ENCODE results near the gene DNAJC27.

DNAJC27 gene

GRCh38 chr2:24925815-24926214 lies 45.9 kb downstream of the DNAJC27 start:
- H3K27me3 ChIP-seq (ENCODE audit: insufficient read depth, low read length), result no peaks in the 10 kb centered on the region
- no peak overlapping the region for H4K12ac ChIP-seq (ENCODE audit: low read depth, low read length)
- H3K4me3 ChIP-seq (ENCODE audit: low read depth, low read length), result no peak overlapping the region
- H2BK120ac ChIP-seq (ENCODE audit: insufficient read depth, low read length, poor library complexity), result no peak overlapping the region
- no peaks in the 10 kb centered on the region for H3K79me1 ChIP-seq (ENCODE audit: low read length)
- no peaks in the 10 kb centered on the region for H3K36me3 ChIP-seq (ENCODE audit: control insufficient read depth in 1 of 2, insufficient read depth in 2 of 2, low read length in 2 of 2)
- no peak overlapping the region for H3K4ac ChIP-seq (ENCODE audit: low read depth, low read length)
- H2BK5ac ChIP-seq (ENCODE audit: low read depth, low read length, poor library complexity), result no peak overlapping the region
- H3K9ac ChIP-seq (ENCODE audit: low read length), result no peak overlapping the region
- no peaks in the 10 kb centered on the region for H3K4me1 ChIP-seq (ENCODE audit: control insufficient read depth in 1 of 2, insufficient read depth in 2 of 2, low read length in 2 of 2)
- H3K14ac ChIP-seq (ENCODE audit: low read length), result no peak overlapping the region
- no peak overlapping the region for H3K23ac ChIP-seq (ENCODE audit: low read length)
- H4K8ac ChIP-seq (ENCODE audit: low read depth, low read length), result no peak overlapping the region
- no peak overlapping the region for H3K27ac ChIP-seq (ENCODE audit: low read depth, low read length)
- no peak overlapping the region for H3K18ac ChIP-seq (ENCODE audit: low read length)
- H2AFZ ChIP-seq (ENCODE audit: insufficient read depth, low read length, poor library complexity), result no peak overlapping the region
- H4K91ac ChIP-seq (ENCODE audit: low read depth, low read length), result no peak overlapping the region
- WGBS (ENCODE audit: extremely low coverage, insufficient coverage, insufficient read length), result 100% methylated on average over 1 of the region's 10 CpGs
- no peak overlapping the region for H2BK12ac ChIP-seq (ENCODE audit: low read length)
- H3K79me2 ChIP-seq (ENCODE audit: control insufficient read depth, insufficient read depth, low read length, poor library complexity), result no peaks in the 10 kb centered on the region
- H3K4me2 ChIP-seq (ENCODE audit: low read length), result no peak overlapping the region
- DNase-seq, result no peak
- H3K9me3 ChIP-seq (ENCODE audit: insufficient read depth, low read depth, low read length), result no peaks in the 10 kb centered on the region
- no peak overlapping the region for H2AK5ac ChIP-seq (ENCODE audit: low read length)

- no peak overlapping the region for H3K27ac ChIP-seq (ENCODE audit: low read depth, low read length)
- no peak overlapping the region for H2BK120ac ChIP-seq (ENCODE audit: insufficient read depth, low read length, poor library complexity)
- H2AFZ ChIP-seq (ENCODE audit: insufficient read depth, low read length, poor library complexity), result no peak overlapping the region
- H2BK12ac ChIP-seq (ENCODE audit: low read length), result no peak overlapping the region
- no peak overlapping the region for H3K18ac ChIP-seq (ENCODE audit: low read length)
- no peak overlapping the region for H4K91ac ChIP-seq (ENCODE audit: low read depth, low read length)
- H4K12ac ChIP-seq (ENCODE audit: low read depth, low read length), result no peak overlapping the region
- no peak for DNase-seq
- no peaks in the 10 kb centered on the region for H3K79me1 ChIP-seq (ENCODE audit: low read length)
- H3K23ac ChIP-seq (ENCODE audit: low read length), result no peak overlapping the region
- H4K8ac ChIP-seq (ENCODE audit: low read depth, low read length), result no peak overlapping the region
- H2AK5ac ChIP-seq (ENCODE audit: low read length), result no peak overlapping the region
- no peaks in the 10 kb centered on the region for H3K9me3 ChIP-seq (ENCODE audit: insufficient read depth, low read depth, low read length)
- no CpG with 5 or more reads among the region's 6 CpGs for WGBS (ENCODE audit: extremely low coverage, insufficient coverage, insufficient read length)
- H3K9ac ChIP-seq (ENCODE audit: low read length), result no peak overlapping the region
- no peaks in the 10 kb centered on the region for H3K36me3 ChIP-seq (ENCODE audit: control insufficient read depth in 1 of 2, insufficient read depth in 2 of 2, low read length in 2 of 2)
- H3K4me2 ChIP-seq (ENCODE audit: low read length), result no peak overlapping the region
- H3K4me3 ChIP-seq (ENCODE audit: low read depth, low read length), result no peak overlapping the region
- no peak overlapping the region for H3K14ac ChIP-seq (ENCODE audit: low read length)
- H3K4ac ChIP-seq (ENCODE audit: low read depth, low read length), result no peak overlapping the region
- no peaks in the 10 kb centered on the region for H3K4me1 ChIP-seq (ENCODE audit: control insufficient read depth in 1 of 2, insufficient read depth in 2 of 2, low read length in 2 of 2)
- no peaks in the 10 kb centered on the region for H3K79me2 ChIP-seq (ENCODE audit: control insufficient read depth, insufficient read depth, low read length, poor library complexity)
- no peak overlapping the region for H2BK5ac ChIP-seq (ENCODE audit: low read depth, low read length, poor library complexity)
- peaks cover 2% of the 10 kb centered on the region for H3K27me3 ChIP-seq (ENCODE audit: insufficient read depth, low read length)
These were observed 47.0 kb downstream of the DNAJC27 start for GRCh38 chr2:24924732-24925131.

- Histone ChIP-seq H3K9me3 (ENCODE audit: insufficient read depth, low read depth, low read length) (no peaks in the 10 kb centered on the region), H4K12ac (ENCODE audit: low read depth, low read length) (no peak overlapping the region), H3K4me3 (ENCODE audit: low read depth, low read length) (no peak overlapping the region), H3K14ac (ENCODE audit: low read length) (no peak overlapping the region), H3K79me1 (ENCODE audit: low read length) (no peaks in the 10 kb centered on the region), H3K36me3 (ENCODE audit: control insufficient read depth in 1 of 2, insufficient read depth in 2 of 2, low read length in 2 of 2) (no peaks in the 10 kb centered on the region), H3K79me2 (ENCODE audit: control insufficient read depth, insufficient read depth, low read length, poor library complexity) (no peaks in the 10 kb centered on the region), H3K9ac (ENCODE audit: low read length) (no peak overlapping the region), H2BK5ac (ENCODE audit: low read depth, low read length, poor library complexity) (no peak overlapping the region), H3K27me3 (ENCODE audit: insufficient read depth, low read length) (peaks cover 2% of the 10 kb centered on the region), H3K4me2 (ENCODE audit: low read length) (no peak overlapping the region), H4K8ac (ENCODE audit: low read depth, low read length) (no peak overlapping the region), H3K18ac (ENCODE audit: low read length) (no peak overlapping the region), H3K23ac (ENCODE audit: low read length) (no peak overlapping the region), H2AFZ (ENCODE audit: insufficient read depth, low read length, poor library complexity) (no peak overlapping the region), H2BK120ac (ENCODE audit: insufficient read depth, low read length, poor library complexity) (no peak overlapping the region), H3K27ac (ENCODE audit: low read depth, low read length) (no peak overlapping the region), H2BK12ac (ENCODE audit: low read length) (no peak overlapping the region), H2AK5ac (ENCODE audit: low read length) (no peak overlapping the region), H3K4ac (ENCODE audit: low read depth, low read length) (no peak overlapping the region), H4K91ac (ENCODE audit: low read depth, low read length) (no peak overlapping the region), H3K4me1 (ENCODE audit: control insufficient read depth in 1 of 2, insufficient read depth in 2 of 2, low read length in 2 of 2) (peaks cover 2 to 3% of the 10 kb centered on the region in 2 experiments)
- no CpG with 5 or more reads among the region's 5 CpGs for WGBS (ENCODE audit: extremely low coverage, insufficient coverage, insufficient read length)
- no peak for DNase-seq
These were observed 47.5 kb downstream of the DNAJC27 start for GRCh38 chr2:24924266-24924665.

GRCh38 chr2:24923106-24923505 lies 48.6 kb downstream of the DNAJC27 start:
- Histone ChIP-seq H3K27me3 (ENCODE audit: insufficient read depth, low read length) (peaks cover 2% of the 10 kb centered on the region), H3K14ac (ENCODE audit: low read length) (no peak overlapping the region), H3K79me1 (ENCODE audit: low read length) (no peaks in the 10 kb centered on the region), H4K8ac (ENCODE audit: low read depth, low read length) (no peak overlapping the region), H2BK12ac (ENCODE audit: low read length) (no peak overlapping the region), H3K4me2 (ENCODE audit: low read length) (no peak overlapping the region), H2BK5ac (ENCODE audit: low read depth, low read length, poor library complexity) (no peak overlapping the region), H2BK120ac (ENCODE audit: insufficient read depth, low read length, poor library complexity) (no peak overlapping the region), H3K27ac (ENCODE audit: low read depth, low read length) (no peak overlapping the region), H3K9me3 (ENCODE audit: insufficient read depth, low read depth, low read length) (peaks cover 4% of the 10 kb centered on the region), H3K4me1 (ENCODE audit: control insufficient read depth in 1 of 2, insufficient read depth in 2 of 2, low read length in 2 of 2) (peaks cover 2 to 5% of the 10 kb centered on the region in 2 experiments), H3K23ac (ENCODE audit: low read length) (no peak overlapping the region), H3K18ac (ENCODE audit: low read length) (no peak overlapping the region), H3K79me2 (ENCODE audit: control insufficient read depth, insufficient read depth, low read length, poor library complexity) (no peaks in the 10 kb centered on the region), H3K4me3 (ENCODE audit: low read depth, low read length) (no peak overlapping the region), H4K91ac (ENCODE audit: low read depth, low read length) (no peak overlapping the region), H2AFZ (ENCODE audit: insufficient read depth, low read length, poor library complexity) (no peak overlapping the region), H2AK5ac (ENCODE audit: low read length) (no peak overlapping the region), H3K9ac (ENCODE audit: low read length) (no peak overlapping the region), H3K4ac (ENCODE audit: low read depth, low read length) (no peak overlapping the region), H4K12ac (ENCODE audit: low read depth, low read length) (no peak overlapping the region), H3K36me3 (ENCODE audit: control insufficient read depth in 1 of 2, insufficient read depth in 2 of 2, low read length in 2 of 2) (no peaks in the 10 kb centered on the region)
- no CpG with 5 or more reads among the region's 10 CpGs for WGBS (ENCODE audit: extremely low coverage, insufficient coverage, insufficient read length)
- DNase-seq, result no peak

Measured in trophoblast cell (in vitro differentiated cells and primary cell).